A673 (cell line): ENCODE measurements around the gene TSC2.

ENCODE experiments used
- CTCF ChIP-seq: fragments of 300-800, 200-600 bp; sonication (generic); conservative IDR thresholded peaks from 2 replicates; pipeline ENCODE4 v1.5.1; 2017; ENCODE audit warnings: low read depth, mild to moderate bottlenecking, antibody characterized with exemption, low read length, moderate library complexity, mixed read lengths
- EZH2 ChIP-seq: fragments of 200-600 bp; sonication (generic); IDR thresholded peaks from 2 replicates; pipeline ENCODE4 v1.6.1; 2017; ENCODE audit warnings: borderline replicate concordance, low read depth, mild to moderate bottlenecking, mixed read lengths, antibody characterized with exemption, low read length; ENCODE audit not compliant: poor library complexity, severe bottlenecking

GRCh38 chr16:2082983-2083364 lies 35.2 kb downstream of the TSC2 start:
- no peak for TF ChIP-seq CTCF
- TF ChIP-seq EZH2 = no peak
